ENCODE measurements around the gene RBM10.

RBM10 gene

DNA sequence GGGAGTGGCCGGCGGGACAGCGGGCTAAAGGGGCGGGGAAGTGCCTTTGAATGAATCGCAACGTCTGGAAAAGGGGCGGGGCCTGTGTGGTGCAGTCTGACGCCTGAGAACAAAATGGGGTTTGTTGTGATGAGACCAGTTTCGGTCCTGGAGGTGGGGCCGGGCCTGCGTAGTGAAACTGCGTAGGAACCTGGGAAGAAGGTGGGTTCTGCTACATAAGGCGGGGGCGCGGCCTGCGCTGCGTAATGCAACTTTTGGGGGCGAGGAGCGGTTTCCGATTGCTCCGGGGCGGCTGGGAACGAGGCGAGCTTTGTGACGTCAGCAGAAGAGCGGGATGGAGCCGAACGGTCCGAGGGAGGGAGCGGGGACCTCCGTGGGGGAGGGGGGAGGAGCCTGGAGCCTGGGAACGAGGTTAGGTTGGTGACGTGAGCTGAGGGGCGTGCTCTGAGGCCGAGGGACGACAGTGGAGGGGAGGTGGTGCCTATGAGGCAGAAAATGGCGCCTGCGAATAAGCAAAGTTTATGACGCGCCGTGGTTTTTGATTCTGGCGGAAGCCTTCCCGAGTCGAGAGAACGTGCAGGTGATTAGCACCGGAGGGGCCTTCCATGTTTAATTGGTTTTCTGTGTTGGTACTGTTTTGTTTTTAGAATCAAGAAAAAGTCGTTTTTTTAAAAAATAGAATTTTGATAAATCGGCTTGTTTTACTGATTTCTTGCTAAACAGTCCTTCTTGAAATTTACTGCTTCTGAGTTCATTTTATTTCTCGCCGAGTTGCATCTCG, 88.5 kb downstream of the RBM10 start:
- peak; percentile 97 for DNase-seq (ENCODE audit: low read depth)
- TF ChIP-seq CTCF (IDR thresholded peaks at IDR 0.05; ENCODE audit: low read length, missing control alignments), result no peak
- peak overlapping the region; percentile 70 for H3K4me3 ChIP-seq (replicated peaks; ENCODE audit: low read depth, low read length)

GRCh38 chrX:47234583-47234982, 89.6 kb downstream of the RBM10 start:
- peak; percentile 28 for DNase-seq (ENCODE audit: low read depth)
- H3K4me3 ChIP-seq (replicated peaks; ENCODE audit: low read depth, low read length), result peak overlapping the region; percentile 70
- no peak for TF ChIP-seq CTCF (IDR thresholded peaks at IDR 0.05; ENCODE audit: low read length, missing control alignments)

DNA sequence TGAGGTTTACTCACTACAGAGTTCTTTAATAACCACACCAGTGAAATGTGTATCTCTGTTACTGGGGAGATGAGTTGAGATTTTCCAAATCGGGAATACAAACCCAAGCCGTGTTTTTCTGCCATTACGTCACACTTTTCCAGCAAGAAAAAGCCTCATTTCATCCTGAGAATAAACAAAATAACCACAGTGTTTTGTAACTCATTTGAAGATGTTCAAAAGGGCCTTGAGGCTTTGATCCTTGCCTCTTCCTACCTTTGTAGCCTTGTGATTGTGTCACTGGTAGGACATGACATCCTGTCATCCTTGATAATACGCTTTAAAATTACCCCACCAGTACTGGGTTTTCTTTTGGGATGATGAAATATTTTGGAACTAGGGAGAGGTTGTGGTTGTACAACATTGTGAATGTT, 90.7 kb downstream of the RBM10 start:
- no peak for TF ChIP-seq CTCF (IDR thresholded peaks at IDR 0.05; ENCODE audit: low read length, missing control alignments)
- DNase-seq (ENCODE audit: low read depth), result no peak
- H3K4me3 ChIP-seq (replicated peaks; ENCODE audit: low read depth, low read length), result no peak overlapping the region

Data from fibroblast of pulmonary artery (primary cell).